SU-DHL-6 (cell line): Measurements from ENCODE around the gene NRG3.

Experiments used
- H2AFZ ChIP-seq: fragments of 200-600 bp; sonication (generic); 2 replicates; pipeline ENCODE4 v1.6.1; 2014; ENCODE audit warnings: low read depth, mild to moderate bottlenecking, moderate library complexity, mixed read lengths, antibody characterized with exemption, low read length; ENCODE audit not compliant: severe bottlenecking
- H3F3A ChIP-seq: fragments of 200-600 bp; shearing (Covaris generic); 2 replicates; pipeline ENCODE4 v1.6.0; 2016; ENCODE audit warnings: antibody characterized with exemption, mild to moderate bottlenecking; ENCODE audit not compliant: insufficient read depth
- H3K27ac ChIP-seq: fragments of 200-600 bp; sonication (generic); 2 replicates; pipeline ENCODE4 v1.5.1; 2016; ENCODE audit warnings: low read depth, mild to moderate bottlenecking, low read length, moderate library complexity, mixed read lengths
- H3K27me3 ChIP-seq: fragments of 200-600 bp; sonication (generic), shearing (Covaris generic); 2 replicates; pipeline ENCODE4 v1.6.0; 2014; ENCODE audit warnings: mild to moderate bottlenecking, low read length
- H3K36me3 ChIP-seq: fragments of 200-600 bp; sonication (generic); 2 replicates; pipeline ENCODE4 v1.6.1; 2014; ENCODE audit warnings: mild to moderate bottlenecking, low read length, mixed read lengths
- H3K4me2 ChIP-seq: fragments of 300-600, 200-600 bp; shearing (Covaris generic), sonication (generic); 2 replicates; pipeline ENCODE4 v1.6.0; 2014; ENCODE audit warnings: low read length, low read depth, mild to moderate bottlenecking; ENCODE audit not compliant: poor library complexity, severe bottlenecking
- H3K4me3 ChIP-seq: fragments of 200-600 bp; sonication (generic); 2 replicates; pipeline ENCODE4 v1.5.1; 2014; ENCODE audit warnings: antibody characterized with exemption, low read length, mild to moderate bottlenecking, mixed read lengths; ENCODE audit not compliant: insufficient read depth, poor library complexity, severe bottlenecking
- H3K79me2 ChIP-seq: fragments of 200-600 bp; sonication (generic); 2 replicates; pipeline ENCODE4 v1.6.1; 2014; ENCODE audit warnings: mild to moderate bottlenecking, low read length, moderate library complexity; ENCODE audit not compliant: insufficient read depth
- H3K9ac ChIP-seq: fragments of 200-600 bp; sonication (generic); 2 replicates; pipeline ENCODE4 v1.7.0; 2014; ENCODE audit warnings: mild to moderate bottlenecking, low read length
- H3K9me2 ChIP-seq: fragments of 200-600 bp; sonication (generic); replicated peaks from 2 replicates; pipeline ENCODE4 v1.6.1; 2014; ENCODE audit warnings: low read length; ENCODE audit not compliant: insufficient read depth
- H3K9me3 ChIP-seq: fragments of 200-600 bp; sonication (generic); 2 replicates; pipeline ENCODE4 v1.6.1; 2014; ENCODE audit warnings: low read length, mixed read lengths; ENCODE audit not compliant: insufficient read depth
- H4K20me1 ChIP-seq: fragments of 200-600 bp; sonication (generic); 2 replicates; pipeline ENCODE4 v1.6.1; 2014; ENCODE audit warnings: low read depth, mild to moderate bottlenecking, antibody characterized with exemption, low read length, moderate library complexity, mixed read lengths
- EZH2phosphoT487 ChIP-seq: fragments of 200-600 bp; sonication (generic), shearing (Covaris generic); conservative IDR thresholded peaks from 2 replicates; pipeline ENCODE4 v1.6.1; 2018; ENCODE audit warnings: mild to moderate bottlenecking, antibody characterized with exemption, low read length, moderate library complexity, mixed read lengths
- TF ChIP-seq, protein P1 (sequence below): fragments of 200-600 bp; sonication (generic); IDR thresholded peaks from one replicate; pipeline ENCODE4 v1.5.1; 2017; ENCODE audit warnings: antibody characterized with exemption, mild to moderate bottlenecking, low read length, moderate library complexity; ENCODE audit not compliant: insufficient read depth, poor library complexity, severe bottlenecking

NRG3 gene

DNA sequence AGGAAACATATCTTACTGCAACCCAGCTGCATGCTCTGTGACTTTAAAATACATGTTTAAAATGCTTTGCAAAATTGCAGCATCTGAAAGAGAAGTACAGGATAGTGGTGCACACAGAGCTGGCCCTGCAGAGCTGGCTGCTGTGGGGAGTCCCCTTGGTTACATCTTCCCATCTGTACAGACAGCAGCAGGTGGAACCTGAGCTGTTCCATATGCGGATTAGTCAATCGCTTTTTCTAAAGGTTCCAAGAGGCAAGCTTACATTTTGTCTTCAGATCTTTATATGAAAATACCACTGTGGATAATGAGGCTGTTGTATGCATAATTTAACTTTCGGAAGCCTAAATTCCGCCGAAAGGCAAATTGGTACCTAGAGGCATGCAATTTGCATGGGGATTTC lies 444.1 kb downstream of the NRG3 start:
- Histone ChIP-seq H3K27ac (no peak overlapping the region), H3K9me3 (no peaks in the 10 kb centered on the region), H3K27me3 (no peaks in the 10 kb centered on the region), H4K20me1 (no peaks in the 10 kb centered on the region), H3K9me2 (no peaks in the 10 kb centered on the region), H3K4me3 (no peak overlapping the region), H3K9ac (no peak overlapping the region), H3F3A (no peaks in the 10 kb centered on the region), H3K4me2 (no peak overlapping the region), H3K79me2 (no peaks in the 10 kb centered on the region), H2AFZ (no peak overlapping the region), H3K36me3 (no peaks in the 10 kb centered on the region)
- TF ChIP-seq EZH2phosphoT487, result no peak
- TF ChIP-seq, protein P1, sequence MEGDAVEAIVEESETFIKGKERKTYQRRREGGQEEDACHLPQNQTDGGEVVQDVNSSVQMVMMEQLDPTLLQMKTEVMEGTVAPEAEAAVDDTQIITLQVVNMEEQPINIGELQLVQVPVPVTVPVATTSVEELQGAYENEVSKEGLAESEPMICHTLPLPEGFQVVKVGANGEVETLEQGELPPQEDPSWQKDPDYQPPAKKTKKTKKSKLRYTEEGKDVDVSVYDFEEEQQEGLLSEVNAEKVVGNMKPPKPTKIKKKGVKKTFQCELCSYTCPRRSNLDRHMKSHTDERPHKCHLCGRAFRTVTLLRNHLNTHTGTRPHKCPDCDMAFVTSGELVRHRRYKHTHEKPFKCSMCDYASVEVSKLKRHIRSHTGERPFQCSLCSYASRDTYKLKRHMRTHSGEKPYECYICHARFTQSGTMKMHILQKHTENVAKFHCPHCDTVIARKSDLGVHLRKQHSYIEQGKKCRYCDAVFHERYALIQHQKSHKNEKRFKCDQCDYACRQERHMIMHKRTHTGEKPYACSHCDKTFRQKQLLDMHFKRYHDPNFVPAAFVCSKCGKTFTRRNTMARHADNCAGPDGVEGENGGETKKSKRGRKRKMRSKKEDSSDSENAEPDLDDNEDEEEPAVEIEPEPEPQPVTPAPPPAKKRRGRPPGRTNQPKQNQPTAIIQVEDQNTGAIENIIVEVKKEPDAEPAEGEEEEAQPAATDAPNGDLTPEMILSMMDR, result no peak

DNA sequence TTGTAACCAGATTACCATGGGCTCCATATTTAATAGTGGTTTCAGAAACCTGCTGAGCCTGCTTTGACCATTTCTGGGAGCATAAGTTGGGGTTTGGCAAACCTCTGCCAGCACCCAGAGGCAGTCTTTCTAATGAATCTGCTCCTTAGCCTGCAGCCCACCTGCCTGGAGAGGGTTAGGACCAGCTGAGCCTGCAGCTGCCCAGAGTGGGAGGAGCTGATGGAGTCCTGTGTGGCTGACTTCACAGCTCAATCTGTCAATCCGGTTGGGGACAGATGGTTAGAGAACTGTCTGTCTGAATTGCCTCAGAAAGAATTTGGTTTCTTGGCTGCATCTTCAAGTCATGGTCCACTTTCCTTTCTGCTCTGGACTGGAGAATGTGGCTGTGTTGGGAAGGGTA lies 444.6 kb downstream of the NRG3 start:
- Histone ChIP-seq H2AFZ (no peak overlapping the region), H3K9me3 (no peaks in the 10 kb centered on the region), H3K79me2 (no peaks in the 10 kb centered on the region), H4K20me1 (no peaks in the 10 kb centered on the region), H3K4me2 (no peak overlapping the region), H3K9ac (no peak overlapping the region), H3K9me2 (no peaks in the 10 kb centered on the region), H3K4me3 (no peak overlapping the region), H3K27ac (no peak overlapping the region), H3K27me3 (no peaks in the 10 kb centered on the region), H3F3A (no peaks in the 10 kb centered on the region), H3K36me3 (no peaks in the 10 kb centered on the region)
- TF ChIP-seq, protein P1, result no peak
- no peak for TF ChIP-seq EZH2phosphoT487

DNA sequence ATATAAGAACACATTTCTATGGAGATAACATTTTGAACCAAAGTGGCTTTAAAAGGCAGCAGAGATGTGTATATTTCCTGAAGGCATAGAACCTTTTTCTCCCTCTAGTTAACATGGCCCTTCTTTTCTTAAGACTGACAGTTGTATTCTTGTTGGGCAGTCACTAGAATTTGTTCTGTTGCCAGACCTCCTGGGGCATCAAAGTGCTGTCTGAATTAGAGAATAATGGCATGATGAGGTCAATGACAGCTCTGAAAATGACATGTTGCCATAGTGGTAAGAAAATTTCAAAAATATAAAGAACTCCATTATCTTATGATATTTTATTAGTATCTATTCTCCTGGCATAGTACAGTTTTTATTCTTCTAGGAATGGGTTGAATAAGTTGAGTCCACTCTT lies 446.7 kb downstream of the NRG3 start:
- no peak for TF ChIP-seq EZH2phosphoT487
- TF ChIP-seq, protein P1, result no peak
- Histone ChIP-seq H3K9ac (no peak overlapping the region), H3K4me2 (no peak overlapping the region), H3K36me3 (no peaks in the 10 kb centered on the region), H2AFZ (no peak overlapping the region), H3K27me3 (no peaks in the 10 kb centered on the region), H3K9me2 (no peaks in the 10 kb centered on the region), H3K4me3 (no peak overlapping the region), H3K79me2 (no peaks in the 10 kb centered on the region), H4K20me1 (no peaks in the 10 kb centered on the region), H3K9me3 (no peaks in the 10 kb centered on the region), H3K27ac (no peak overlapping the region), H3F3A (no peaks in the 10 kb centered on the region)
